ENCODE results near the gene ZBTB7C. TPM values are rescaled to one million over a fixed set of nuclear protein-coding genes. Genes with fewer than 3 reads are reported as not detected.

The ZBTB7C gene
- polyA plus RNA-seq, 1 of the 3 experiments (the other 2 are of a cell fraction): 0.05 TPM

DNA sequence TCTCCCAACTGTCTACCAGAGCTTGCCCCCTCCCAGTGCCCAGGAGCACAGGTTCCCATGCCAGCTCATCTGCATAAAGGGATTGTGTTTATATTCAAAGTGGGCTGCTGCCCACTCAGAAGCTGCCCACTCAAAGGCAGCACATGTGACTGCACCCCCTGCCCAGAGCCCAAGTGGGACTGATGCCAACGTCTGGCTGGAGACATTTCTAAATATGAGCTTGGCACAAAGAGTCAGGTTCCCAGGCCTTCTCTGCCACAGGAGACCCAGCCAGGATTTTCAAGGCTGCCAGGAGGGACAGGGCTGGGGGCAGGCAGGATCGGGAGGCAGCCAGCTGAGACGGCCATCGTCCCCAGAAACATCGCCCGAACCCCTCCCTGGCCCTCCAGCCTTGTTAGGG, 67.1 kb downstream of the ZBTB7C start:
- Histone ChIP-seq H2AFZ (ENCODE audit: low read depth) (no peak overlapping the region), H3K9me3 (no peaks in the 10 kb centered on the region), H3K9me2 (no peaks in the 10 kb centered on the region), H3K9ac (no peak overlapping the region), H4K20me1 (ENCODE audit: insufficient read depth) (no peaks in the 10 kb centered on the region), H3K4me1 (ENCODE audit: control insufficient read depth in 1 of 2, insufficient read depth in 2 of 2, low read depth in 1 of 2, low read length in 1 of 2) (peaks cover 0 to 39% of the 10 kb centered on the region in 2 experiments; a peak in 1 of 4 replicates), H3K4me2 (no peak overlapping the region), H3K27ac (ENCODE audit: low read depth in 2 of 2, low read length in 1 of 2) (peak overlapping the region in 1 of 2 experiments; percentile 85; a peak in 2 of 4 replicates), H3K4me3 (ENCODE audit: low read depth in 2 of 2, low read length in 1 of 2) (no peak overlapping the region), H3K27me3 (ENCODE audit: insufficient read depth) (peaks cover 19% of the 10 kb centered on the region), H3K79me2 (ENCODE audit: insufficient read depth) (no peaks in the 10 kb centered on the region), H3F3A (replicated peaks; ENCODE audit: insufficient read depth) (no peaks in the 10 kb centered on the region), H3K36me3 (replicated peaks in 1 of 2; ENCODE audit: control insufficient read depth in 1 of 2, insufficient read depth in 2 of 2, low read length in 1 of 2) (no peaks in the 10 kb centered on the region)
- WGBS (ENCODE audit: low lambda C conversion rate): 29% methylated on average over 1 of the region's 6 CpGs
- ChIA-PET POLR2A (interaction anchor here (0.9 kb wide), 1 partner anchor 182 kb away, joined by 3 read pairs; no protein-coding TSS in a partner anchor), CTCF (interaction anchor here (0.9 to 2.2 kb wide), 5 partner anchors 69 to 160 kb away, joined by 3 to 15 read pairs (median 5); no protein-coding TSS in a partner anchor)
- TF ChIP-seq POLR2AphosphoS5 (IDR thresholded peaks at IDR 0.05; ENCODE audit: low read depth, low read length) (no peak), TCF12 (IDR thresholded peaks at IDR 0.05) (no peak), CHD2 (IDR thresholded peaks at IDR 0.05; ENCODE audit: low read length, partially characterized antibody) (no peak), ELF1 (IDR thresholded peaks at IDR 0.05) (no peak), JUND (IDR thresholded peaks at IDR 0.05) (no peak), EZH2phosphoT487 (IDR thresholded peaks at IDR 0.05; ENCODE audit: borderline replicate concordance, low read depth) (no peak), NRF1 (IDR thresholded peaks at IDR 0.05; ENCODE audit: low read depth, low read length) (no peak), NFIC (IDR thresholded peaks at IDR 0.05; ENCODE audit: borderline replicate concordance) (no peak), GABPA (IDR thresholded peaks at IDR 0.05; ENCODE audit: low read depth) (no peak), SIN3A (IDR thresholded peaks at IDR 0.05; ENCODE audit: borderline replicate concordance, low read depth, low read length) (no peak), MXI1 (IDR thresholded peaks at IDR 0.05; ENCODE audit: low read depth, low read length) (no peak; the same call in 1 of the 2 replicates), RXRA (IDR thresholded peaks at IDR 0.05; ENCODE audit: borderline replicate concordance, low read depth) (no peak), RFX5 (IDR thresholded peaks at IDR 0.05; ENCODE audit: low read length) (no peak)
- TF ChIP-seq, protein P1, sequence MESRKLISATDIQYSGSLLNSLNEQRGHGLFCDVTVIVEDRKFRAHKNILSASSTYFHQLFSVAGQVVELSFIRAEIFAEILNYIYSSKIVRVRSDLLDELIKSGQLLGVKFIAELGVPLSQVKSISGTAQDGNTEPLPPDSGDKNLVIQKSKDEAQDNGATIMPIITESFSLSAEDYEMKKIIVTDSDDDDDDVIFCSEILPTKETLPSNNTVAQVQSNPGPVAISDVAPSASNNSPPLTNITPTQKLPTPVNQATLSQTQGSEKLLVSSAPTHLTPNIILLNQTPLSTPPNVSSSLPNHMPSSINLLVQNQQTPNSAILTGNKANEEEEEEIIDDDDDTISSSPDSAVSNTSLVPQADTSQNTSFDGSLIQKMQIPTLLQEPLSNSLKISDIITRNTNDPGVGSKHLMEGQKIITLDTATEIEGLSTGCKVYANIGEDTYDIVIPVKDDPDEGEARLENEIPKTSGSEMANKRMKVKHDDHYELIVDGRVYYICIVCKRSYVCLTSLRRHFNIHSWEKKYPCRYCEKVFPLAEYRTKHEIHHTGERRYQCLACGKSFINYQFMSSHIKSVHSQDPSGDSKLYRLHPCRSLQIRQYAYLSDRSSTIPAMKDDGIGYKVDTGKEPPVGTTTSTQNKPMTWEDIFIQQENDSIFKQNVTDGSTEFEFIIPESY (IDR thresholded peaks at IDR 0.05; ENCODE audit: borderline replicate concordance, low read depth): no peak
- TF ChIP-seq, protein P2, sequence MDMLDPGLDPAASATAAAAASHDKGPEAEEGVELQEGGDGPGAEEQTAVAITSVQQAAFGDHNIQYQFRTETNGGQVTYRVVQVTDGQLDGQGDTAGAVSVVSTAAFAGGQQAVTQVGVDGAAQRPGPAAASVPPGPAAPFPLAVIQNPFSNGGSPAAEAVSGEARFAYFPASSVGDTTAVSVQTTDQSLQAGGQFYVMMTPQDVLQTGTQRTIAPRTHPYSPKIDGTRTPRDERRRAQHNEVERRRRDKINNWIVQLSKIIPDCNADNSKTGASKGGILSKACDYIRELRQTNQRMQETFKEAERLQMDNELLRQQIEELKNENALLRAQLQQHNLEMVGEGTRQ (IDR thresholded peaks at IDR 0.05; ENCODE audit: borderline replicate concordance, low read depth, low read length): no peak
- TF ChIP-seq, protein P3, sequence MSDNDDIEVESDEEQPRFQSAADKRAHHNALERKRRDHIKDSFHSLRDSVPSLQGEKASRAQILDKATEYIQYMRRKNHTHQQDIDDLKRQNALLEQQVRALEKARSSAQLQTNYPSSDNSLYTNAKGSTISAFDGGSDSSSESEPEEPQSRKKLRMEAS (IDR thresholded peaks at IDR 0.05; ENCODE audit: low read depth): no peak
- DNase-seq: peak; percentile 48

DNA sequence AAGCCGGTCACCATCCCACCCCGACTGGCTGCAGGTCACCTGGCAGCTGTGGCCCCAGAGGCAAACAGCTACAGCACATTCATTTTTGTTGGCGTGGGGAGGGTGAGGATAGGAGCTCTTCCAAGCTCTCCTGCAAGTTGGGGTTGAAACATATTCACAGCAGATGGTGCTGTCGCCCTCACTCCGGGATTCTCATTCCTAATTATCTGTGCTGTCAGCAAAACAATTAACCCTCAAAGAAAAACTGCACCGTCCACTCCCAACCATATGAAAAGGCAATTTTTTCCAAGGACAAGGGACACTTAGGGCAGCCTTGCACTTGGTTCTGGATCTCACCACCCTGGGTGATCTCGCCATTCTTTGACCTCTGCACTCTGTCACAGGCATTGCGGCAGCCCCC, 68.6 kb downstream of the ZBTB7C start:
- Histone ChIP-seq H3K9ac (no peak overlapping the region), H4K20me1 (ENCODE audit: insufficient read depth) (no peaks in the 10 kb centered on the region), H3K9me3 (no peaks in the 10 kb centered on the region), H2AFZ (ENCODE audit: low read depth) (no peak overlapping the region), H3K36me3 (replicated peaks in 1 of 2; ENCODE audit: control insufficient read depth in 1 of 2, insufficient read depth in 2 of 2, low read length in 1 of 2) (no peaks in the 10 kb centered on the region), H3K4me2 (no peak overlapping the region), H3K9me2 (no peaks in the 10 kb centered on the region), H3K4me1 (ENCODE audit: control insufficient read depth in 1 of 2, insufficient read depth in 2 of 2, low read depth in 1 of 2, low read length in 1 of 2) (peaks cover 0 to 48% of the 10 kb centered on the region in 2 experiments; a peak in 1 of 4 replicates), H3F3A (replicated peaks; ENCODE audit: insufficient read depth) (no peaks in the 10 kb centered on the region), H3K27me3 (ENCODE audit: insufficient read depth) (peaks cover 15% of the 10 kb centered on the region; the same call in 1 of the 2 replicates), H3K4me3 (ENCODE audit: low read depth in 2 of 2, low read length in 1 of 2) (no peak overlapping the region), H3K79me2 (ENCODE audit: insufficient read depth) (no peaks in the 10 kb centered on the region), H3K27ac (ENCODE audit: low read depth in 2 of 2, low read length in 1 of 2) (no peak overlapping the region)
- POLR2A ChIA-PET: no interaction called here
- CTCF ChIA-PET: interaction anchor here (1.0 to 2.2 kb wide), 3 partner anchors 23 to 110 kb away, joined by 3 to 10 read pairs (median 5); no protein-coding TSS in a partner anchor
- DNase-seq: no peak
- 65% methylated on average over 8 of the region's 8 CpGs for WGBS (ENCODE audit: low lambda C conversion rate)
- TF ChIP-seq, protein P3 (IDR thresholded peaks at IDR 0.05; ENCODE audit: low read depth): no peak
- TF ChIP-seq TCF12 (IDR thresholded peaks at IDR 0.05): no peak
- TF ChIP-seq, protein P4, sequence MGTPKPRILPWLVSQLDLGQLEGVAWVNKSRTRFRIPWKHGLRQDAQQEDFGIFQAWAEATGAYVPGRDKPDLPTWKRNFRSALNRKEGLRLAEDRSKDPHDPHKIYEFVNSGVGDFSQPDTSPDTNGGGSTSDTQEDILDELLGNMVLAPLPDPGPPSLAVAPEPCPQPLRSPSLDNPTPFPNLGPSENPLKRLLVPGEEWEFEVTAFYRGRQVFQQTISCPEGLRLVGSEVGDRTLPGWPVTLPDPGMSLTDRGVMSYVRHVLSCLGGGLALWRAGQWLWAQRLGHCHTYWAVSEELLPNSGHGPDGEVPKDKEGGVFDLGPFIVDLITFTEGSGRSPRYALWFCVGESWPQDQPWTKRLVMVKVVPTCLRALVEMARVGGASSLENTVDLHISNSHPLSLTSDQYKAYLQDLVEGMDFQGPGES (IDR thresholded peaks at IDR 0.05; ENCODE audit: low read depth, low read length): no peak
- no peak for TF ChIP-seq MXI1 (IDR thresholded peaks at IDR 0.05; ENCODE audit: low read depth, low read length)
- TF ChIP-seq POLR2AphosphoS5 (IDR thresholded peaks at IDR 0.05; ENCODE audit: low read depth, low read length): no peak
- TF ChIP-seq FOSL2 (IDR thresholded peaks at IDR 0.05; ENCODE audit: borderline replicate concordance, low read depth): no peak
- TF ChIP-seq FOXM1 (IDR thresholded peaks at IDR 0.05; ENCODE audit: low read depth): no peak
- no peak for TF ChIP-seq RCOR1 (IDR thresholded peaks at IDR 0.05; ENCODE audit: low read length)
- TF ChIP-seq, protein P2 (IDR thresholded peaks at IDR 0.05; ENCODE audit: borderline replicate concordance, low read depth, low read length): no peak
- TF ChIP-seq GATA2 (CRISPR knock-in tag; IDR thresholded peaks at IDR 0.05): no peak

Data from SK-N-SH (cell line).